Coronary artery (tissue), 2 donors: Measurements from ENCODE around the gene CYP46A1.

Experiments used
- DNase-seq: peaks from one replicate; pipeline ENCODE4 v3.0.0-alpha.2; 2017; ENCODE audit warnings: low spot score
- H3K27ac ChIP-seq, 2 donors: fragments of 200-600 bp; sonication (generic); one replicate each; pipeline ENCODE4 v1.5.1; 2016 to 2019
- H3K4me3 ChIP-seq: fragments of 200-600 bp; sonication (generic); 2 replicates; pipeline ENCODE4 v1.5.1; 2016; ENCODE audit warnings: mild to moderate bottlenecking, moderate library complexity
- CTCF ChIP-seq: fragments of 200-600 bp; sonication (generic); IDR thresholded peaks from one replicate; pipeline ENCODE4 v1.5.1; 2019; ENCODE audit warnings: antibody characterized with exemption

CYP46A1 gene

GRCh38 chr14:99644035-99644587 lies 40.0 kb upstream of the CYP46A1 start:
- TF ChIP-seq CTCF = no peak
- no peak overlapping the region for H3K27ac ChIP-seq
- H3K4me3 ChIP-seq = peak overlapping the region; percentile 78
- no peak for DNase-seq

- Histone ChIP-seq H3K27ac (peak within 1 kb of the TSS in 1 of 2 donors; percentile 19), H3K4me3 (peak within 1 kb of the TSS; percentile 78)
- DNase-seq = no peak
- TF ChIP-seq CTCF = no peak
These were observed 39.2 kb upstream of the CYP46A1 start, which contains the start of gene HHIPL1 for GRCh38 chr14:99644723-99645544. Gene HHIPL1, plus strand, starts transcription at chr14:99645129. Its CDS starts 79 bp downstream, at chr14:99645208.

GRCh38 chr14:99645545-99646505 lies 38.3 kb upstream of the CYP46A1 start:
- peak overlapping the region in 1 of 2 donors; percentile 19 for H3K27ac ChIP-seq
- H3K4me3 ChIP-seq = peak overlapping the region; percentile 78
- no peak for TF ChIP-seq CTCF
- DNase-seq = no peak

- no peak for TF ChIP-seq CTCF
- no peak overlapping the region for H3K27ac ChIP-seq
- no peak overlapping the region for H3K4me3 ChIP-seq
- no peak for DNase-seq
These were observed 36.7 kb upstream of the CYP46A1 start for GRCh38 chr14:99647411-99647810.

GRCh38 chr14:99648027-99648784 lies 35.9 kb upstream of the CYP46A1 start:
- TF ChIP-seq CTCF = no peak
- DNase-seq = no peak
- Histone ChIP-seq H3K27ac (no peak overlapping the region), H3K4me3 (no peak overlapping the region)

GRCh38 chr14:99649219-99649618 lies 34.9 kb upstream of the CYP46A1 start:
- no peak for DNase-seq
- Histone ChIP-seq H3K27ac (no peak overlapping the region), H3K4me3 (no peak overlapping the region)
- no peak for TF ChIP-seq CTCF
